Natural killer cell (primary cell): ENCODE results near the gene RECK. TPM values are rescaled to one million over a fixed set of nuclear protein-coding genes. Genes with fewer than 3 reads are reported as not detected.
"Not testable (repeated sequence)": the region's sequence is repeated elsewhere in the genome, so short reads cannot be mapped to it uniquely, and the experiment has no call there.

Experiments used
- ATAC-seq, 3 donors: fragments of 150-1000 bp in 2 of 3; fragments of 200-7000 bp in 1 of 3; cut with Tn5 transposase; 1 replicate in 1 of 3; 2 replicates in 2 of 3; pipeline ENCODE4 v1.10.0; 2021; ENCODE audit warnings: mild to moderate bottlenecking in 2 of 3, moderate library complexity in 2 of 3
- DNase-seq, 2 donors: peaks; one replicate each; pipeline versions ENCODE4 v3.0.0 to v3.0.0-alpha.2; 2013 to 2021; ENCODE audit warnings: mixed read lengths in 1 of 2
- H3K27ac ChIP-seq: one replicate; pipeline ENCODE4 v1.5.1; 2013; ENCODE audit warnings: mild to moderate bottlenecking, low read length
- H3K27me3 ChIP-seq: one replicate; pipeline ENCODE4 v1.6.1; 2013; ENCODE audit warnings: low read length; ENCODE audit not compliant: control insufficient read depth, insufficient read depth
- H3K36me3 ChIP-seq: one replicate; pipeline ENCODE4 v1.6.1; 2013; ENCODE audit warnings: low read length; ENCODE audit not compliant: control insufficient read depth, insufficient read depth
- H3K4me1 ChIP-seq: one replicate; pipeline ENCODE4 v1.6.1; 2013; ENCODE audit warnings: low read length; ENCODE audit not compliant: control insufficient read depth, insufficient read depth
- H3K4me3 ChIP-seq: one replicate; pipeline ENCODE4 v1.5.1; 2013; ENCODE audit warnings: low read length
- H3K9me3 ChIP-seq: one replicate; pipeline ENCODE4 v1.6.1; 2013; ENCODE audit warnings: low read length; ENCODE audit not compliant: control insufficient read depth, insufficient read depth
- H3K27ac Mint-ChIP-seq, 2 donors: one replicate each; pipeline ENCODE4 v1.8.0; 2022; ENCODE audit warnings: mild to moderate bottlenecking in 2 of 2, mixed read lengths in 2 of 2, moderate library complexity in 1 of 2
- H3K27me3 Mint-ChIP-seq, 2 donors: one replicate each; pipeline ENCODE4 v1.8.0; 2022; ENCODE audit warnings: low read depth in 2 of 2, mixed read lengths in 2 of 2
- H3K36me3 Mint-ChIP-seq: one replicate; pipeline ENCODE4 v1.8.0; 2022; ENCODE audit warnings: mixed read lengths
- H3K4me1 Mint-ChIP-seq, 2 donors: one replicate each; pipeline ENCODE4 v1.8.0; 2022; ENCODE audit warnings: mixed read lengths in 2 of 2
- H3K4me3 Mint-ChIP-seq: one replicate; pipeline ENCODE4 v1.8.0; 2022; ENCODE audit warnings: mild to moderate bottlenecking, moderate library complexity, mixed read lengths
- H3K9me3 Mint-ChIP-seq, 2 donors: one replicate each; pipeline ENCODE4 v1.8.0; 2022; ENCODE audit warnings: mixed read lengths in 2 of 2
- CTCF ChIP-seq: fragments of 200-600 bp; IDR thresholded peaks from one replicate; pipeline ENCODE4 v1.8.0; 2022; ENCODE audit warnings: antibody characterized with exemption
- WGBS: methylation state at CpG from one replicate; pipeline ENCODE4 v1.1.7; 2013; ENCODE audit warnings: missing lambda C conversion rate; ENCODE audit not compliant: insufficient coverage; 5-methylcytosine and 5-hydroxymethylcytosine counted together
- intact Hi-C: fragments of 100-400 bp; cut with micrococcal nuclease; formaldehyde crosslinking; loops from one replicate; pipeline ENCODE4 v1.14.2; 2022
- total RNA-seq, 4 donors: library from RNA; stranded (reverse); fragments of 120-200 nt in 1 of 4; gene quantifications; one replicate each; pipeline versions ENCODE4 v1.2.3 to v1.2.4, GENCODE V29; 2013 to 2022

RECK gene
- total RNA-seq: 10 to 100 TPM in 1 of 3 donors, 1 to 10 TPM in 2; 7.4 to 10.3 (median 8.0) TPM
- 8.2 TPM for total RNA-seq (2013)

GRCh38 chr9:36036780-36037548, at the start of gene RECK:
Gene RECK, plus strand, starts transcription at chr9:36036913. Its CDS starts 86 bp downstream, at chr9:36036999.
- under 1% methylated on average over 77 of the region's 77 CpGs for WGBS

GRCh38 chr9:35990155-35990554, 46.6 kb upstream of the RECK start:
- no peak for DNase-seq
- no peak overlapping the region for H3K27ac ChIP-seq
- Mint-ChIP-seq H3K27ac (no peak overlapping the region), H3K4me1 (no peaks in the 10 kb centered on the region), H3K4me3 (no peak overlapping the region), H3K36me3 (no peaks in the 10 kb centered on the region), H3K9me3 (no peaks in the 10 kb centered on the region), H3K27me3 (peaks cover 36 to 50% of the 10 kb centered on the region in 2 donors)
- no peak for TF ChIP-seq CTCF
- no peak for ATAC-seq
- no peak overlapping the region for H3K4me3 ChIP-seq
- H3K9me3 ChIP-seq: no peaks in the 10 kb centered on the region
- WGBS: 80% methylated on average over 3 of the region's 3 CpGs
- no peaks in the 10 kb centered on the region for H3K4me1 ChIP-seq
- no peaks in the 10 kb centered on the region for H3K27me3 ChIP-seq
- H3K36me3 ChIP-seq: no peaks in the 10 kb centered on the region
- intact Hi-C loops: no loop called here

More at GRCh38 chr9:36036780-36037548, at the start of gene RECK:
- H3K27ac ChIP-seq: no peak within 1 kb of the TSS
- no peak for TF ChIP-seq CTCF
- peaks cover 16 to 42% of the 10 kb centered on the region in 2 donors for H3K4me1 Mint-ChIP-seq
- no peaks in the 10 kb centered on the region for H3K9me3 Mint-ChIP-seq
- intact Hi-C loops: no loop called here
- DNase-seq (peak; percentile 80 to 90), ATAC-seq (peak; percentile 91 to 96 (median 96))
- peak within 1 kb of the TSS; percentile 40 to 77 for H3K27ac Mint-ChIP-seq
- peaks cover 23% of the 10 kb centered on the region for H3K4me1 ChIP-seq
- no peaks in the 10 kb centered on the region for H3K27me3 ChIP-seq
- H3K4me3 Mint-ChIP-seq: peak within 1 kb of the TSS; percentile 93
- H3K9me3 ChIP-seq: no peaks in the 10 kb centered on the region
- no peaks in the 10 kb centered on the region for H3K36me3 Mint-ChIP-seq
- peaks cover 8 to 19% of the 10 kb centered on the region in 2 donors for H3K27me3 Mint-ChIP-seq
- H3K36me3 ChIP-seq: no peaks in the 10 kb centered on the region
- H3K4me3 ChIP-seq: peak within 1 kb of the TSS; percentile 64

- H3K4me3 ChIP-seq, H3K9me3 ChIP-seq, H3K36me3 ChIP-seq, H3K27me3 ChIP-seq, H3K4me1 Mint-ChIP-seq, H3K4me3 Mint-ChIP-seq, H3K9me3 Mint-ChIP-seq, H3K36me3 Mint-ChIP-seq, H3K27ac ChIP-seq, ATAC-seq, H3K4me1 ChIP-seq, intact Hi-C loops, DNase-seq, H3K27ac Mint-ChIP-seq: not testable (repeated sequence)
- peaks cover 40 to 59% of the 10 kb centered on the region in 2 donors for H3K27me3 Mint-ChIP-seq
- WGBS: 93% methylated on average over 3 of the region's 3 CpGs
Observed at GRCh38 chr9:35993136-35993535, 43.6 kb upstream of the RECK start.

GRCh38 chr9:35993976-35994720, 42.6 kb upstream of the RECK start:
- peaks cover 15% of the 10 kb centered on the region for H3K36me3 Mint-ChIP-seq
- intact Hi-C loops: no loop called here
- no peaks in the 10 kb centered on the region for H3K4me1 Mint-ChIP-seq
- H3K27me3 Mint-ChIP-seq: peaks cover 38 to 61% of the 10 kb centered on the region in 2 donors
- peaks cover 3% of the 10 kb centered on the region for H3K9me3 ChIP-seq
- 71% methylated on average over 5 of the region's 5 CpGs for WGBS
- TF ChIP-seq CTCF: no peak
- no peak overlapping the region for H3K4me3 ChIP-seq
- no peak for DNase-seq
- no peaks in the 10 kb centered on the region for H3K36me3 ChIP-seq
- peaks cover 0 to 7% of the 10 kb centered on the region in 2 donors for H3K9me3 Mint-ChIP-seq
- H3K27ac Mint-ChIP-seq: no peak overlapping the region
- H3K27me3 ChIP-seq: peaks cover 4% of the 10 kb centered on the region
- no peak overlapping the region for H3K27ac ChIP-seq
- H3K4me3 Mint-ChIP-seq: no peak overlapping the region
- H3K4me1 ChIP-seq: no peaks in the 10 kb centered on the region
- no peak for ATAC-seq
